Right lobe of liver (tissue), 5 donors: Measurements from ENCODE around the gene ABL1. TPM values are rescaled to one million over a fixed set of nuclear protein-coding genes. Genes with fewer than 3 reads are reported as not detected.

Source experiments
- total RNA-seq, 6 experiments: library from RNA; depleted of rRNA in 2 of 6; stranded (reverse); fragments of >200 nt in 2 of 6; fragmentation: NEBNext Ultra II Directional in 3 of 6; extraction: Animal tissue kit (Norgen Biotek cat#: 25700) in 3 of 6; gene quantifications; one replicate each; pipeline versions ENCODE4 v1.1.0 to v1.2.4, GENCODE V29; 2016 to 2023
- donor health status: DM: no; HTN: no; CAD: no.
- donor health status: DM: no; HTN: no; CAD: no.
- donor health status: DM: no; HTN: yes; CAD: no.
- donor health status: DM: no; HTN: yes; CAD: no.

ABL1 gene
- total RNA-seq, 6 experiments from 2014 or later = 17.0 to 25.8 (median 18.8) TPM

Other genes with a start within 250 kb of the ABL1 start
- gene PRDM12, start 170.7 kb upstream of the ABL1 start, total RNA-seq = under 1 TPM in 1 of 6 experiments, not detected in 5; 0.15 TPM
- 10 to 100 TPM in 5 of 6 experiments, 1 to 10 TPM in 1; 9.3 to 15.9 (median 13.3) TPM for gene EXOSC2, start 141.5 kb upstream of the ABL1 start, total RNA-seq
- gene QRFP, start 61.6 kb downstream of the ABL1 start, total RNA-seq = 1 to 10 TPM in 1 of 6 experiments, not detected in 5; 3.3 TPM
- gene FIBCD1, start 104.0 kb downstream of the ABL1 start, total RNA-seq = not detected
- 10 to 100 TPM in 1 of 6 experiments, 1 to 10 TPM in 5; 2.7 to 14.3 (median 3.7) TPM for gene LAMC3, start 173.9 kb downstream of the ABL1 start, total RNA-seq